Measurements from ENCODE around the gene CTNND1.

- TF ChIP-seq EP300 (IDR thresholded peaks at IDR 0.05) (no peak), CTCF (IDR thresholded peaks at IDR 0.05) (no peak), POLR2AphosphoS5 (IDR thresholded peaks at IDR 0.05) (no peak)
Measured at GRCh38 chr11:57815877-57816276, 54.3 kb downstream of the CTNND1 start.

All from gastroesophageal sphincter (tissue), 3 donors.